BE2C (cell line): Measurements from ENCODE around the gene MAGI1.

Experiments
- DNase-seq: peaks from one replicate; pipeline ENCODE4 v3.0.0-alpha.2; 2020
- H3K27me3 ChIP-seq: fragments of 250-450 bp; sonication (Bioruptor Pico); 2 replicates; pipeline ENCODE4 v1.5.1; 2020; ENCODE audit warnings: mild to moderate bottlenecking
- H3K36me3 ChIP-seq: fragments of 250-450 bp; sonication (Bioruptor Pico); 2 replicates; pipeline ENCODE4 v1.5.1; 2020; ENCODE audit warnings: mild to moderate bottlenecking
- H3K4me1 ChIP-seq: fragments of 250-450 bp; sonication (Bioruptor Pico); 2 replicates; pipeline ENCODE4 v1.5.1; 2020
- H3K4me3 ChIP-seq: 2 replicates; pipeline ENCODE4 v1.5.1; 2011; ENCODE audit warnings: low read depth, low read length
- H3K9me3 ChIP-seq: fragments of 250-450 bp; sonication (Bioruptor Pico); 2 replicates; pipeline ENCODE4 v1.5.1; 2020
- CTCF ChIP-seq: IDR thresholded peaks from 2 replicates; pipeline ENCODE4 v1.5.1; 2012; ENCODE audit warnings: mild to moderate bottlenecking, low read depth, low read length

The MAGI1 gene

DNA sequence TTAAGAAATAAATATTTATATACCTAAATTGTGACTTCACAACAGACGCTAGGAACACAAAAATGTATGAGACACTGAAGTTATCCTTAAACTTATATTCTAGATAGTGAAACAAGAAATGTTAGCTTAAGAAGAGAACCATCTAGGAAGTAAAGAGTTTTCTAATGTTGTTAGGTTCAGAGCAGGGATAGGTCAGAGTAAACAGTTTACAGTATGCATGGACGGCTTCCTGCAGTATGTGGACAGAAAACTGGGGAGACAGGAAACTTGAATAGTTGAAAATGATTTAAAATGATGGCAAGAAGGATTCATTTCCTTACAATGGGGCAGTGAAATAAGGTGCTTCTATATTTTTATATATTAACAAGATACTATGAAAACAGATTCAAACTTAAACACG is 449.8 kb downstream of the MAGI1 start:
- no peak for TF ChIP-seq CTCF
- H3K4me1 ChIP-seq, result peaks cover 1% of the 10 kb centered on the region

DNA sequence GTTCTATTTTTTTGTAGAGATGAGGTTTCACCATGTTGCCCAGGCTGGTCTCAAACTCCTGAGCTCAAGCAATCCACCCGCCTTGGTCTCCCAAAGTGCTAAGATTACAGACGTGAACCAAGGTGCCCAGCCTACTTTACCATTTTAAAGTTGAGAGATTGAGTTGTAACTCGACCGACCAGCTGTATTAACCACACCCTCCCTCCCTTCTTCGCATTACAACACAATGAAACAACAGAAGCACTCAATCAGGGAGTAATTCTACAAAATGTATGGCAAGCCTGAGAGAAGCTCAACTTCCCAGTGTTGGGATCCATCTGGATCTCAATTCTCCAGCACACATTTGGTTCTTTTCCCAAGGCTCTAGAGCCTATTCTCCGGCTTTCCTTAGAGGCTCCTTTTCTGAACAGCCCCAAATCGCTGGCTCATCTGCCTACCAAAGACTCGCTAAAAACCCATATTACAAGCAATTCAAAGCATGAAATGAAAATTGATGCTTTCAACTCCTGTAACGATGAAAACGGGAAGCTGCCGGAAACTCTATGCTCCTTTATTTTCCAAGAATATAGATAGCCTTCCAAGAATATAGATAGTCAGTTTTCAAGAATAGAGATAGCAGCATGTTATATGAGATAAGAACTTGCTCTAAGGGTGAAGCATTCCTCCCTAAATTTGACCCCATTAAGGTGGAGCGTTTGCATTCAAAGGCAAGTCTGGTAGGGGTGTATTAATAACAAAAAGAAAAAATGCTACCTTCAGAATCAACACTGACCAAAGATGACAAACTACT is 450.9 kb downstream of the MAGI1 start:
- Histone ChIP-seq H3K27me3 (no peaks in the 10 kb centered on the region), H3K36me3 (no peaks in the 10 kb centered on the region), H3K4me1 (no peaks in the 10 kb centered on the region), H3K4me3 (no peak overlapping the region), H3K9me3 (no peaks in the 10 kb centered on the region)
- TF ChIP-seq CTCF, result no peak
- no peak for DNase-seq

More for the DNA sequence above, 449.8 kb downstream of the MAGI1 start:
- H3K4me3 ChIP-seq, result no peak overlapping the region
- H3K9me3 ChIP-seq, result no peaks in the 10 kb centered on the region
- DNase-seq, result no peak
- no peaks in the 10 kb centered on the region for H3K27me3 ChIP-seq
- no peaks in the 10 kb centered on the region for H3K36me3 ChIP-seq

DNA sequence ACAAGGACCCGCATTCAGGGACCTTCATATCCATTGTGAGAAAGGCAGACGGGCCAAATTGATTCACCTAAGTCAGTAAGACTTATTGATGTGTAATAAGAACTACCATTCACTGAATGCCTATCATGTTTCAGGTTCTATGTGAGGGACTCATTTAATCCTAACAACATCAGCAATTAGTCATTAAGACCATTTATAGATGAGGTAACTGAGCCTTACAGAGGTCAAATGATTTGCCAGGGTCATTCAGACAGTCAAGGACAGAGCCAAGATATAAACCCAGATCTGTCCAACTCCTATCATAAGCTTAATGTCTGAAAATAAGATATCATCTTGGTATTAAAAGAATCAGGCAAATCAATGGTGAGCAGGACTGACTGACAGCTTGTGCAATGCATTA is 453.8 kb downstream of the MAGI1 start:
- H3K27me3 ChIP-seq, result no peaks in the 10 kb centered on the region

DNA sequence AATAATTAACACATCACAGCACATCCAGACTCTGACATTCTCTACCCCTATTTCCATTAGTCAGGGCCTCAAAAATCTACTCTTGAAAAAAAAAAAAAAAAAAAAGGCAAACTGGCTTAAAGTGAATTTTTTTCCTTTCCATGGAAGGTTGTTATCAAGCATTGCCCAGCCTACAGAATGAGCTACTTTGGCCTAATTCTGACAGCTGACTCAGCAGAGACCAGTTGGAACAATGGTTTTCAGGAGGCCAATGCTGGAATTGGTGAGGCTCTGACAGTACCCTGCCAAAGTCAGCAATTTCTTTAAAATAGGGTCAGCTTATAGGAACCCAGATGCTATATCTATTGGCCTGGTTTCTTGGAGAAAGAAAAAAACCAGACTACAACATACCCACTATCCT is 454.7 kb downstream of the MAGI1 start:
- H3K4me3 ChIP-seq, result no peak overlapping the region

More for the DNA sequence above, 453.8 kb downstream of the MAGI1 start:
- DNase-seq, result no peak
- Histone ChIP-seq H3K9me3 (no peaks in the 10 kb centered on the region), H3K36me3 (no peaks in the 10 kb centered on the region), H3K4me1 (no peaks in the 10 kb centered on the region), H3K4me3 (no peak overlapping the region)
- TF ChIP-seq CTCF, result no peak

GRCh38 chr3:65583188-65583587 is 455.5 kb downstream of the MAGI1 start:
- H3K27me3 ChIP-seq, result no peaks in the 10 kb centered on the region
- peaks cover 2% of the 10 kb centered on the region; the same call in 1 of the 2 replicates for H3K4me1 ChIP-seq
- no peak overlapping the region for H3K4me3 ChIP-seq
- H3K36me3 ChIP-seq, result no peaks in the 10 kb centered on the region
- no peak for DNase-seq
- no peak for TF ChIP-seq CTCF
- no peaks in the 10 kb centered on the region for H3K9me3 ChIP-seq

More for the DNA sequence above, 454.7 kb downstream of the MAGI1 start:
- DNase-seq, result no peak
- TF ChIP-seq CTCF, result no peak
- no peaks in the 10 kb centered on the region for H3K36me3 ChIP-seq
- no peaks in the 10 kb centered on the region for H3K27me3 ChIP-seq
- peaks cover 2% of the 10 kb centered on the region; the same call in 1 of the 2 replicates for H3K4me1 ChIP-seq
- H3K9me3 ChIP-seq, result no peaks in the 10 kb centered on the region

DNA sequence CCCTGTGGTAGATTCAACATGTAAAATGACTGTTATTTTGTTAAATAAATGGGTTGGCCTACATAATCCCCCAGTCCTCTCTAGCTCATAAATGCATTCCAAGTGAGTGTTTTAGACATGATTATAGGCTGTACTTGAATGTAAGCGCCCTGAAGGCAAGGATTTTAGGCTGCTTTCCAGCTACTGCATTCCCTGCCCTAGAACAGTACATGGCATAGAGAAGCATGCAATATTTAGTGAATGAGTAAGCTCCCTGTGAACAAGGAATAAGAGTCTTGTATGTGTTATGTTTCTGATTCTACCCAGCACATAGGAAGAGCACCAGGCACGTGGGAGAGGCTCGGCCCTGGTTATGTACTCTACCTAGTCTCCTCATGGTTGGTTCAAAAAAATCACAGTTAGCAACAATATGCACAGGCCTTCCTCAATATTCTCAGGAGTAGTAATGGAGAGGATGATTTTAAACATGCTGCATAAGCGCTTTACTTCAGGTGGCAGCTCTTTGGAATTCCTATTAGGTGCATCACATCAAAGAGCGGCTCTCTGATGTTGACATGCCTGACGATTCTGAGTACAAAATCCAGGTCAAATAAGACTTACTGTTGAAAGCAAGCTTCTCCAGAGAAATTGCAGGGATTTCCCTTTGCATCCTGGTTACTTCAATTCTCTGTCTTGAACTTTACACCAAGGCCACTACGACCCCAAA is 456.6 kb downstream of the MAGI1 start:
- no peaks in the 10 kb centered on the region for H3K36me3 ChIP-seq
- no peak for TF ChIP-seq CTCF
- peaks cover 2% of the 10 kb centered on the region; the same call in 1 of the 2 replicates for H3K4me1 ChIP-seq
- no peak overlapping the region for H3K4me3 ChIP-seq
- DNase-seq, result no peak
- H3K27me3 ChIP-seq, result no peaks in the 10 kb centered on the region
- H3K9me3 ChIP-seq, result no peaks in the 10 kb centered on the region
